K562 (cell line): ENCODE measurements around the gene NUP35. TPM values are rescaled to one million over a fixed set of nuclear protein-coding genes. Genes with fewer than 3 reads are reported as not detected.

Source experiments
- BRF1 ChIP-seq: IDR thresholded peaks from 3 replicates; pipeline ENCODE4 v1.6.1; 2011; ENCODE audit warnings: borderline replicate concordance, mild to moderate bottlenecking; ENCODE audit not compliant: insufficient read length; ENCODE audit errors: extremely low read depth
- COPS2 ChIP-seq: fragments of 450-650 bp; conservative IDR thresholded peaks from 2 replicates; pipeline ENCODE4 v1.6.1; 2016; ENCODE audit warnings: mild to moderate bottlenecking, moderate library complexity
- EP300 ChIP-seq: IDR thresholded peaks from 2 replicates; pipeline ENCODE4 v1.6.1; 2012; ENCODE audit warnings: low read length, improper control_type of control experiment
- HIVEP1 ChIP-seq: fragments of 250-450 bp; sonication (Bioruptor Pico); IDR thresholded peaks from 2 replicates; pipeline ENCODE4 v1.4.0; 2020; ENCODE audit warnings: mild to moderate bottlenecking
- IFI16 ChIP-seq: fragments of 250-450 bp; sonication (Bioruptor Pico); IDR thresholded peaks from 2 replicates; pipeline ENCODE4 v2.1.2; 2022; ENCODE audit warnings: mild to moderate bottlenecking, inconsistent platforms
- IRF2 ChIP-seq: sonication (generic); formaldehyde crosslinking; IDR thresholded peaks from 2 replicates; pipeline ENCODE4 v1.8.1; 2022; ENCODE audit warnings: mild to moderate bottlenecking, missing genetic modification reagents
- KDM2B ChIP-seq: fragments of 250-450 bp; sonication (Bioruptor Pico); IDR thresholded peaks from 2 replicates; pipeline ENCODE4 v1.8.0; 2021; ENCODE audit warnings: mild to moderate bottlenecking, moderate library complexity
- LEF1 ChIP-seq: fragments of 450-650 bp; IDR thresholded peaks from 2 replicates; pipeline ENCODE4 v1.6.1; 2016; ENCODE audit warnings: mild to moderate bottlenecking
- POLR2AphosphoS5 ChIP-seq: IDR thresholded peaks from 2 replicates; pipeline ENCODE4 v1.6.1; 2011; ENCODE audit warnings: mild to moderate bottlenecking, low read depth, low read length, moderate library complexity; ENCODE audit not compliant: control insufficient read depth, insufficient read depth
- SMARCC2 ChIP-seq: fragments of 450-650 bp; IDR thresholded peaks from 2 replicates; pipeline ENCODE4 v1.6.1; 2017; ENCODE audit warnings: antibody characterized with exemption, moderate library complexity, mild to moderate bottlenecking, low read depth
- SRSF1 ChIP-seq: fragments of 200-400 bp; formaldehyde crosslinking; IDR thresholded peaks from 2 replicates; pipeline ENCODE4 v1.6.1; 2017; ENCODE audit warnings: mild to moderate bottlenecking, low read depth, low read length, moderate library complexity
- ZNF165 ChIP-seq: fragments of 250-450 bp; sonication (Bioruptor Pico); IDR thresholded peaks from 2 replicates; pipeline ENCODE4 v1.4.0; 2020; ENCODE audit warnings: borderline replicate concordance
- ZNF232 ChIP-seq: sonication (generic); formaldehyde crosslinking; IDR thresholded peaks from 2 replicates; pipeline ENCODE4 v1.8.0; 2022; ENCODE audit warnings: mild to moderate bottlenecking, missing genetic modification reagents
- ZNF764 ChIP-seq: fragments of 250-450 bp; sonication (Bioruptor Pico); IDR thresholded peaks from 2 replicates; pipeline ENCODE4 v1.4.0; 2020; ENCODE audit warnings: low read depth, mild to moderate bottlenecking, moderate library complexity
- ZNF766 ChIP-seq: fragments of 200-800 bp; sonication (Bioruptor generic); conservative IDR thresholded peaks from 2 replicates; pipeline ENCODE4 v1.6.1; 2016; ENCODE audit warnings: missing genetic modification characterization, missing compliant biosample characterization
- polyA plus RNA-seq, 8 experiments: library from polyadenylated mRNA; depleted of rRNA in 4 of 8; stranded (reverse) in 5 of 8; unstranded in 3 of 8; fragments of >200 nt; fragmentation: Nextera tagmentation in 2 of 8; fragmentation: Illumina TruSeq in 1 of 8; extraction: Ambion mirVana in 2 of 8; extraction: Trizol in 1 of 8; gene quantifications; 2 replicates each; pipeline versions ENCODE4 v1.2.1 to v1.2.3, GENCODE V29; 2011 to 2014; ENCODE audit warnings: inconsistent platforms in 1 of 8, missing spikeins in 1 of 8
- total RNA-seq, 7 experiments: library from RNA; depleted of rRNA in 6 of 7; stranded (reverse); fragments of >200 nt in 6 of 7; fragmentation: Illumina TruSeq in 2 of 7; extraction: Trizol in 2 of 7; gene quantifications; 2 replicates each; pipeline versions ENCODE4 v1.2.1 to v1.2.3, GENCODE V29; 2011 to 2021; ENCODE audit warnings: low replicate concordance in 1 of 7
- TF ChIP-seq, protein P1 (sequence below), 2 experiments: fragments of 450-650 bp in 1 of 2; sonication (generic) in 1 of 2; formaldehyde crosslinking; conservative IDR thresholded peaks; 2 replicates each; pipeline versions ENCODE4 v1.4.0 to v1.8.1; 2020 to 2022; ENCODE audit warnings: mild to moderate bottlenecking in 1 of 2, missing genetic modification reagents in 1 of 2
- TF ChIP-seq, protein P2 (sequence below), 2 experiments: fragments of 150-350 bp in 1 of 2; IDR thresholded peaks; 2 replicates each; pipeline ENCODE4 v1.6.1; 2012 to 2016; ENCODE audit warnings: low read depth in 2 of 2, low read length in 2 of 2, mild to moderate bottlenecking in 1 of 2, moderate library complexity in 1 of 2
- TF ChIP-seq, protein P3 (sequence below): fragments of 250-450 bp; sonication (Bioruptor Pico); IDR thresholded peaks from 2 replicates; pipeline ENCODE4 v1.8.0; 2021; ENCODE audit warnings: mild to moderate bottlenecking, moderate library complexity
- TF ChIP-seq, protein P4 (sequence below): fragments of 450-650 bp; IDR thresholded peaks from 2 replicates; pipeline ENCODE4 v1.6.1; 2018; ENCODE audit not compliant: partially characterized antibody

NUP35 gene
- total and polyA plus RNA-seq, 9 of the 15 experiments (the other 6 are each of a cell fraction or from before 2014, with no cell fraction given): 24.5 to 78.2 (median 51.1) TPM

DNA sequence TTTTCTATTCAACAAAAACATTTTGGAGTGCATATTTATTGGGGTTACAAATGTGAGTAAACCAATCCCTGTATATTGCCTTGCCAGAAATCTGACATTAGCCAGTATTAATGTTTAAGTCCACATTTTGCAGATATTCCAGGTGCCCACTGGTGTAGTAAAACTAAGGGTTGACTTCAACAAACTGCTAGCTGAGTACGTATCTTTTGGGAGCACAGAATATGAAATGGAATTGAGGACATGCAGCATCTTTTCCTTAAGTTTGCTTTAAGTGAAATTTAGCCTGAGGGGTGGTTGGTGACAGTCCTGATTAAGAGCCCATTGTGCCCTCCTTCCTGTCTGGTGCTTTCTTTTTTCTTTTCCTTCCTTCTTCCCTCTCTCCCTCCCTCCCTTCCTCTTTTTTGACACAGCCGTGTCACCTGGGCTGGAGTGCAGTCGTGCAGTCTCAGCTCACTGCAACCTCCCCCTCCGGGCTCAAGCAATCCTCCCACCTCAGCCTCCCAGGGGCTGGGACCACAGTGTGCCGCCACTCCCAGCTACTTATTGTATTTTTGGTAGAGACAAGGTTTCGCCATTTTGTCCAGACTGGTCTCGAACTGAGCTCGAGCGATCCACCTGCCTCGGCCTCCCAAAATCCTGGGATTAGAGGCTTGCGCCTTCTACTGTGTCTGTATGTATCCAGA lies 1.6 kb downstream of the NUP35 start (continued):
- TF ChIP-seq, protein P1, sequence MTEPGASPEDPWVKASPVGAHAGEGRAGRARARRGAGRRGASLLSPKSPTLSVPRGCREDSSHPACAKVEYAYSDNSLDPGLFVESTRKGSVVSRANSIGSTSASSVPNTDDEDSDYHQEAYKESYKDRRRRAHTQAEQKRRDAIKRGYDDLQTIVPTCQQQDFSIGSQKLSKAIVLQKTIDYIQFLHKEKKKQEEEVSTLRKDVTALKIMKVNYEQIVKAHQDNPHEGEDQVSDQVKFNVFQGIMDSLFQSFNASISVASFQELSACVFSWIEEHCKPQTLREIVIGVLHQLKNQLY (CRISPR knock-in tag; conservative IDR thresholded peaks at IDR 0.05): no peak
- TF ChIP-seq ZNF232: 0 out of 2 replicates have a peak, but pooled peaks have one; percentile 14
- no peak for TF ChIP-seq POLR2AphosphoS5
- peak; percentile 19; the same call in 1 of the 2 replicates for TF ChIP-seq SMARCC2
- no peak for TF ChIP-seq LEF1
- no peak for TF ChIP-seq ZNF165
- TF ChIP-seq, protein P2, sequence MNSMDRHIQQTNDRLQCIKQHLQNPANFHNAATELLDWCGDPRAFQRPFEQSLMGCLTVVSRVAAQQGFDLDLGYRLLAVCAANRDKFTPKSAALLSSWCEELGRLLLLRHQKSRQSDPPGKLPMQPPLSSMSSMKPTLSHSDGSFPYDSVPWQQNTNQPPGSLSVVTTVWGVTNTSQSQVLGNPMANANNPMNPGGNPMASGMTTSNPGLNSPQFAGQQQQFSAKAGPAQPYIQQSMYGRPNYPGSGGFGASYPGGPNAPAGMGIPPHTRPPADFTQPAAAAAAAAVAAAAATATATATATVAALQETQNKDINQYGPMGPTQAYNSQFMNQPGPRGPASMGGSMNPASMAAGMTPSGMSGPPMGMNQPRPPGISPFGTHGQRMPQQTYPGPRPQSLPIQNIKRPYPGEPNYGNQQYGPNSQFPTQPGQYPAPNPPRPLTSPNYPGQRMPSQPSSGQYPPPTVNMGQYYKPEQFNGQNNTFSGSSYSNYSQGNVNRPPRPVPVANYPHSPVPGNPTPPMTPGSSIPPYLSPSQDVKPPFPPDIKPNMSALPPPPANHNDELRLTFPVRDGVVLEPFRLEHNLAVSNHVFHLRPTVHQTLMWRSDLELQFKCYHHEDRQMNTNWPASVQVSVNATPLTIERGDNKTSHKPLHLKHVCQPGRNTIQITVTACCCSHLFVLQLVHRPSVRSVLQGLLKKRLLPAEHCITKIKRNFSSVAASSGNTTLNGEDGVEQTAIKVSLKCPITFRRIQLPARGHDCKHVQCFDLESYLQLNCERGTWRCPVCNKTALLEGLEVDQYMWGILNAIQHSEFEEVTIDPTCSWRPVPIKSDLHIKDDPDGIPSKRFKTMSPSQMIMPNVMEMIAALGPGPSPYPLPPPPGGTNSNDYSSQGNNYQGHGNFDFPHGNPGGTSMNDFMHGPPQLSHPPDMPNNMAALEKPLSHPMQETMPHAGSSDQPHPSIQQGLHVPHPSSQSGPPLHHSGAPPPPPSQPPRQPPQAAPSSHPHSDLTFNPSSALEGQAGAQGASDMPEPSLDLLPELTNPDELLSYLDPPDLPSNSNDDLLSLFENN (IDR thresholded peaks at IDR 0.05; ENCODE audit: low read depth in 2 of 2, low read length in 2 of 2): no peak
- TF ChIP-seq BRF1: no peak
- no peak for TF ChIP-seq ZNF766 (CRISPR knock-in tag)
- no peak for TF ChIP-seq IFI16
- no peak for TF ChIP-seq KDM2B (CRISPR knock-in tag)
- TF ChIP-seq, protein P3, sequence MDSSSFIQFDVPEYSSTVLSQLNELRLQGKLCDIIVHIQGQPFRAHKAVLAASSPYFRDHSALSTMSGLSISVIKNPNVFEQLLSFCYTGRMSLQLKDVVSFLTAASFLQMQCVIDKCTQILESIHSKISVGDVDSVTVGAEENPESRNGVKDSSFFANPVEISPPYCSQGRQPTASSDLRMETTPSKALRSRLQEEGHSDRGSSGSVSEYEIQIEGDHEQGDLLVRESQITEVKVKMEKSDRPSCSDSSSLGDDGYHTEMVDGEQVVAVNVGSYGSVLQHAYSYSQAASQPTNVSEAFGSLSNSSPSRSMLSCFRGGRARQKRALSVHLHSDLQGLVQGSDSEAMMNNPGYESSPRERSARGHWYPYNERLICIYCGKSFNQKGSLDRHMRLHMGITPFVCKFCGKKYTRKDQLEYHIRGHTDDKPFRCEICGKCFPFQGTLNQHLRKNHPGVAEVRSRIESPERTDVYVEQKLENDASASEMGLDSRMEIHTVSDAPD (CRISPR knock-in tag): no peak
- TF ChIP-seq COPS2: no peak
- TF ChIP-seq ZNF764: no peak
- TF ChIP-seq, protein P4, sequence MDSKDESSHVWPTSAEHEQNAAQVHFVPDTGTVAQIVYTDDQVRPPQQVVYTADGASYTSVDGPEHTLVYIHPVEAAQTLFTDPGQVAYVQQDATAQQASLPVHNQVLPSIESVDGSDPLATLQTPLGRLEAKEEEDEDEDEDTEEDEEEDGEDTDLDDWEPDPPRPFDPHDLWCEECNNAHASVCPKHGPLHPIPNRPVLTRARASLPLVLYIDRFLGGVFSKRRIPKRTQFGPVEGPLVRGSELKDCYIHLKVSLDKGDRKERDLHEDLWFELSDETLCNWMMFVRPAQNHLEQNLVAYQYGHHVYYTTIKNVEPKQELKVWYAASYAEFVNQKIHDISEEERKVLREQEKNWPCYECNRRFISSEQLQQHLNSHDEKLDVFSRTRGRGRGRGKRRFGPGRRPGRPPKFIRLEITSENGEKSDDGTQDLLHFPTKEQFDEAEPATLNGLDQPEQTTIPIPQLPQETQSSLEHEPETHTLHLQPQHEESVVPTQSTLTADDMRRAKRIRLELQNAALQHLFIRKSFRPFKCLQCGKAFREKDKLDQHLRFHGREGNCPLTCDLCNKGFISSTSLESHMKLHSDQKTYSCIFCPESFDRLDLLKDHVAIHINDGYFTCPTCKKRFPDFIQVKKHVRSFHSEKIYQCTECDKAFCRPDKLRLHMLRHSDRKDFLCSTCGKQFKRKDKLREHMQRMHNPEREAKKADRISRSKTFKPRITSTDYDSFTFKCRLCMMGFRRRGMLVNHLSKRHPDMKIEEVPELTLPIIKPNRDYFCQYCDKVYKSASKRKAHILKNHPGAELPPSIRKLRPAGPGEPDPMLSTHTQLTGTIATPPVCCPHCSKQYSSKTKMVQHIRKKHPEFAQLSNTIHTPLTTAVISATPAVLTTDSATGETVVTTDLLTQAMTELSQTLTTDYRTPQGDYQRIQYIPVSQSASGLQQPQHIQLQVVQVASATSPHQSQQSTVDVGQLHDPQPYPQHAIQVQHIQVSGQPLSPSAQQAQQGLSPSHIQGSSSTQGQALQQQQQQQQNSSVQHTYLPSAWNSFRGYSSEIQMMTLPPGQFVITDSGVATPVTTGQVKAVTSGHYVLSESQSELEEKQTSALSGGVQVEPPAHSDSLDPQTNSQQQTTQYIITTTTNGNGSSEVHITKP: peak; percentile 92
- 0 out of 2 replicates have a peak, but pooled peaks have one; percentile 5 for TF ChIP-seq EP300
- TF ChIP-seq HIVEP1 (CRISPR knock-in tag): no peak
- no peak for TF ChIP-seq IRF2 (CRISPR knock-in tag)
- TF ChIP-seq SRSF1: no peak
